Right cardiac atrium (tissue), 5 donors: ENCODE measurements around the gene MCM6. TPM values are rescaled to one million over a fixed set of nuclear protein-coding genes. Genes with fewer than 3 reads are reported as not detected.
"Not testable (repeated sequence)": the region's sequence is repeated elsewhere in the genome, so short reads cannot be mapped to it uniquely, and the experiment has no call there.

Source experiments
- ATAC-seq, 2 donors: fragments of 200-7000 bp; cut with Tn5 transposase; one replicate each; pipeline versions ENCODE4 v1.8.0 to v1.9.1; 2020; ENCODE audit warnings: moderate library complexity in 2 of 2, mild to moderate bottlenecking in 1 of 2
- DNase-seq, 3 donors: peaks; one replicate each; pipeline ENCODE4 v3.0.0-alpha.2; 2020
- H3K27ac ChIP-seq: one replicate; pipeline ENCODE4 v1.5.1; 2013; ENCODE audit warnings: mild to moderate bottlenecking, low read length, control low read depth, moderate library complexity
- H3K27me3 ChIP-seq: one replicate; pipeline ENCODE4 v1.6.1; 2013; ENCODE audit not compliant: control insufficient read depth, insufficient read depth
- H3K4me1 ChIP-seq: one replicate; pipeline ENCODE4 v1.6.1; 2013; ENCODE audit warnings: low read length; ENCODE audit not compliant: control insufficient read depth, insufficient read depth
- H3K4me3 ChIP-seq: one replicate; pipeline ENCODE4 v1.5.1; 2013; ENCODE audit warnings: low read length, control low read depth
- H3K9me3 ChIP-seq: one replicate; pipeline ENCODE4 v1.6.1; 2013; ENCODE audit warnings: low read length; ENCODE audit not compliant: control insufficient read depth
- WGBS: extraction: QIAGEN DNeasy Blood & Tissue Kit; methylation state at CpG from one replicate; pipeline ENCODE4 v1.1.7; 2013; 5-methylcytosine and 5-hydroxymethylcytosine counted together
- intact Hi-C, 4 donors: fragments of 100-400 bp; cut with DNase I; formaldehyde crosslinking; loops; one replicate each; pipeline versions ENCODE4 v1.11.0 to v1.14.0; 2022 to 2023
- polyA plus RNA-seq: library from polyadenylated mRNA; stranded (reverse); fragments of 200-250 nt; gene quantifications from one replicate; pipeline ENCODE4 v1.2.3, GENCODE V29; 2013
- total RNA-seq, 4 donors: library from RNA; stranded (reverse); fragmentation: NEBNext Ultra II Directional; extraction: Animal tissue kit (Norgen Biotek cat#: 25700); gene quantifications; one replicate each; pipeline ENCODE4 v1.2.1, GENCODE V29; 2021
- donor health status: healthy with polysubstance abuse.
- donor health status: DM: no; HTN: yes; CAD: no.
- donor health status: DM: no; HTN: no; CAD: no.
- donor health status: DM: no; HTN: yes; CAD: no; lungs with severe emphysema.
- donor health status: DM: yes; HTN: yes; CAD: no.

MCM6 gene
- total and polyA plus RNA-seq, 5 donors, result 2.5 to 5.8 (median 5.3) TPM

GRCh38 chr2:135799738-135800137 lies 76.5 kb downstream of the MCM6 start:
- ATAC-seq (no peak), DNase-seq (no peak)
- Histone ChIP-seq H3K4me3 (no peak overlapping the region), H3K4me1 (no peaks in the 10 kb centered on the region), H3K27ac (no peak overlapping the region), H3K9me3 (no peaks in the 10 kb centered on the region), H3K27me3 (no peaks in the 10 kb centered on the region)
- intact Hi-C loops, result no loop called here
- 37% methylated on average over 2 of the region's 2 CpGs for WGBS

GRCh38 chr2:135798762-135799161 lies 77.5 kb downstream of the MCM6 start:
- Histone ChIP-seq H3K27ac (no peak overlapping the region), H3K4me3 (no peak overlapping the region), H3K27me3 (no peaks in the 10 kb centered on the region), H3K9me3 (no peaks in the 10 kb centered on the region), H3K4me1 (no peaks in the 10 kb centered on the region)
- intact Hi-C loops, result no loop called here
- no peak for DNase-seq
- WGBS, result 23% methylated on average over 4 of the region's 4 CpGs
- ATAC-seq, result no peak

GRCh38 chr2:135798275-135798705 lies 78.0 kb downstream of the MCM6 start:
- no peak overlapping the region for H3K4me3 ChIP-seq
- intact Hi-C loops, result no loop called here
- H3K27ac ChIP-seq, result no peak overlapping the region
- no peaks in the 10 kb centered on the region for H3K4me1 ChIP-seq
- DNase-seq (no peak), ATAC-seq (peak; percentile 29 to 45)
- H3K27me3 ChIP-seq, result no peaks in the 10 kb centered on the region
- WGBS, result 61% methylated on average over 5 of the region's 5 CpGs
- H3K9me3 ChIP-seq, result no peaks in the 10 kb centered on the region

- no peaks in the 10 kb centered on the region for H3K4me1 ChIP-seq
- H3K9me3 ChIP-seq, result no peaks in the 10 kb centered on the region
- ATAC-seq, result peak; percentile 76 to 85
- H3K4me3 ChIP-seq, result no peak overlapping the region
- H3K27me3 ChIP-seq, result no peaks in the 10 kb centered on the region
- peak; percentile 69 to 85 (median 84) for DNase-seq
- 36% methylated on average over 22 of the region's 22 CpGs for WGBS
- intact Hi-C loops, result no loop called here
- H3K27ac ChIP-seq, result no peak overlapping the region
Observed at GRCh38 chr2:135797497-135798274, 78.6 kb downstream of the MCM6 start.

GRCh38 chr2:135796606-135797005 lies 79.6 kb downstream of the MCM6 start:
- Histone ChIP-seq H3K4me3 (no peak overlapping the region), H3K27ac (no peak overlapping the region), H3K27me3 (no peaks in the 10 kb centered on the region), H3K4me1 (no peaks in the 10 kb centered on the region), H3K9me3 (no peaks in the 10 kb centered on the region)
- DNase-seq (no peak), ATAC-seq (no peak)
- intact Hi-C loops, result no loop called here
- WGBS, result 95% methylated on average over 8 of the region's 8 CpGs

- WGBS, result 82% methylated on average over 4 of the region's 4 CpGs
- H3K27me3 ChIP-seq, intact Hi-C loops, DNase-seq, H3K4me3 ChIP-seq, ATAC-seq, H3K9me3 ChIP-seq, H3K4me1 ChIP-seq, H3K27ac ChIP-seq: not testable (repeated sequence)
Observed at GRCh38 chr2:135795641-135796040, 80.6 kb downstream of the MCM6 start.

- no peak for ATAC-seq
- WGBS, result 75% methylated on average over 7 of the region's 7 CpGs
- Histone ChIP-seq H3K4me1 (no peaks in the 10 kb centered on the region), H3K27me3 (no peaks in the 10 kb centered on the region), H3K4me3 (no peak overlapping the region), H3K9me3 (no peaks in the 10 kb centered on the region), H3K27ac (no peak overlapping the region)
- no peak for DNase-seq
- intact Hi-C loops, result no loop called here
Observed at GRCh38 chr2:135792401-135793150, 83.7 kb downstream of the MCM6 start.

GRCh38 chr2:135791418-135792190 lies 84.6 kb downstream of the MCM6 start:
- intact Hi-C loops, result no loop called here
- ATAC-seq (no peak), DNase-seq (no peak)
- Histone ChIP-seq H3K4me1 (no peaks in the 10 kb centered on the region), H3K27me3 (no peaks in the 10 kb centered on the region), H3K27ac (no peak overlapping the region), H3K4me3 (no peak overlapping the region), H3K9me3 (no peaks in the 10 kb centered on the region)
- WGBS, result 84% methylated on average over 2 of the region's 2 CpGs

- H3K27ac ChIP-seq, result no peak overlapping the region
- H3K4me1 ChIP-seq, result no peaks in the 10 kb centered on the region
- H3K27me3 ChIP-seq, result no peaks in the 10 kb centered on the region
- intact Hi-C loops, result no loop called here
- no peaks in the 10 kb centered on the region for H3K9me3 ChIP-seq
- no peak for DNase-seq
- ATAC-seq, result no peak
- 94% methylated on average over 10 of the region's 10 CpGs for WGBS
- H3K4me3 ChIP-seq, result no peak overlapping the region
Observed at GRCh38 chr2:135790423-135790822, 85.8 kb downstream of the MCM6 start.
